ENCODE data around the gene DCBLD1.

- TF ChIP-seq FOXA1 (IDR thresholded peaks at IDR 0.05), result no peak
- TF ChIP-seq, protein P1, sequence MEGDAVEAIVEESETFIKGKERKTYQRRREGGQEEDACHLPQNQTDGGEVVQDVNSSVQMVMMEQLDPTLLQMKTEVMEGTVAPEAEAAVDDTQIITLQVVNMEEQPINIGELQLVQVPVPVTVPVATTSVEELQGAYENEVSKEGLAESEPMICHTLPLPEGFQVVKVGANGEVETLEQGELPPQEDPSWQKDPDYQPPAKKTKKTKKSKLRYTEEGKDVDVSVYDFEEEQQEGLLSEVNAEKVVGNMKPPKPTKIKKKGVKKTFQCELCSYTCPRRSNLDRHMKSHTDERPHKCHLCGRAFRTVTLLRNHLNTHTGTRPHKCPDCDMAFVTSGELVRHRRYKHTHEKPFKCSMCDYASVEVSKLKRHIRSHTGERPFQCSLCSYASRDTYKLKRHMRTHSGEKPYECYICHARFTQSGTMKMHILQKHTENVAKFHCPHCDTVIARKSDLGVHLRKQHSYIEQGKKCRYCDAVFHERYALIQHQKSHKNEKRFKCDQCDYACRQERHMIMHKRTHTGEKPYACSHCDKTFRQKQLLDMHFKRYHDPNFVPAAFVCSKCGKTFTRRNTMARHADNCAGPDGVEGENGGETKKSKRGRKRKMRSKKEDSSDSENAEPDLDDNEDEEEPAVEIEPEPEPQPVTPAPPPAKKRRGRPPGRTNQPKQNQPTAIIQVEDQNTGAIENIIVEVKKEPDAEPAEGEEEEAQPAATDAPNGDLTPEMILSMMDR (IDR thresholded peaks at IDR 0.05; ENCODE audit: low read depth, low read length, missing input control), result no peak
- TF ChIP-seq ATF3 (IDR thresholded peaks at IDR 0.05), result no peak
- TF ChIP-seq ZBTB33 (IDR thresholded peaks at IDR 0.05), result no peak
- no peak for TF ChIP-seq REST (IDR thresholded peaks at IDR 0.05)
- TF ChIP-seq GABPA (IDR thresholded peaks at IDR 0.05 in 1 of 2, conservative IDR thresholded peaks at IDR 0.05 in 1 of 2), result no peak
- no peak for TF ChIP-seq RXRA (IDR thresholded peaks at IDR 0.05)
- no peak for TF ChIP-seq YY1 (IDR thresholded peaks at IDR 0.05)
- TF ChIP-seq, protein P2, sequence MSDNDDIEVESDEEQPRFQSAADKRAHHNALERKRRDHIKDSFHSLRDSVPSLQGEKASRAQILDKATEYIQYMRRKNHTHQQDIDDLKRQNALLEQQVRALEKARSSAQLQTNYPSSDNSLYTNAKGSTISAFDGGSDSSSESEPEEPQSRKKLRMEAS (IDR thresholded peaks at IDR 0.05), result no peak
- no peak for TF ChIP-seq TAF1 (conservative IDR thresholded peaks at IDR 0.05)
- TF ChIP-seq RAD21 (IDR thresholded peaks at IDR 0.05), result no peak
- TF ChIP-seq HNF4G (IDR thresholded peaks at IDR 0.05), result no peak
- no peak for TF ChIP-seq HNF4A (conservative IDR thresholded peaks at IDR 0.05)
- TF ChIP-seq SP1 (IDR thresholded peaks at IDR 0.05), result no peak
These were observed 23.1 kb upstream of the DCBLD1 start for GRCh38 chr6:117459204-117459944.

Measured in liver (tissue), 3 donors.